Caco-2 (cell line): ENCODE data around the gene CDK18. TPM values are rescaled to one million over a fixed set of nuclear protein-coding genes. Genes with fewer than 3 reads are reported as not detected.

Experiments
- BruUV-seq: library from RNA; stranded (reverse); fragments of 400-500 nt; replicated peaks from 2 replicates; lab custom pipeline; 2021; lab: Mats Ljungman, UMichigan
- CTCF ChIA-PET: fragments of 300-600 bp; sonication (Branson Sonifier 250); formaldehyde crosslinking; loops from one replicate; lab custom pipeline; 2022; ENCODE audit warnings: antibody characterized with exemption; lab: Charles Lee
- POLR2A ChIA-PET: fragments of 300-600 bp; sonication (Branson Sonifier 250); formaldehyde crosslinking; loops from one replicate; lab custom pipeline; 2022; ENCODE audit warnings: antibody characterized with exemption; lab: Charles Lee
- DNase-seq, 2 experiments: peaks; one replicate each; pipeline versions ENCODE4 v3.0.0 to v3.0.0-alpha.2; 2020 to 2022
- H3K27me3 ChIP-seq: replicated peaks from 2 replicates; pipeline ENCODE4 v1.6.0; 2011; ENCODE audit warnings: low read length; ENCODE audit not compliant: control insufficient read depth, insufficient read depth
- H3K36me3 ChIP-seq: 2 replicates; pipeline ENCODE4 v1.5.1; 2011; ENCODE audit warnings: low read length; ENCODE audit not compliant: control insufficient read depth, insufficient read depth
- H3K4me1 ChIP-seq: fragments of 250-450 bp; sonication (Bioruptor Pico); 2 replicates; pipeline ENCODE4 v1.5.1; 2020; ENCODE audit warnings: mild to moderate bottlenecking
- H3K4me3 ChIP-seq: 2 replicates; pipeline ENCODE4 v1.5.1; 2011; ENCODE audit warnings: low read depth, mild to moderate bottlenecking, control low read depth, low read length
- H3K9me3 ChIP-seq: fragments of 250-450 bp; sonication (Bioruptor Pico); 2 replicates; pipeline ENCODE4 v1.5.1; 2020; ENCODE audit warnings: mild to moderate bottlenecking, moderate library complexity
- H3K27ac Mint-ChIP-seq: one replicate; pipeline ENCODE4 v1.8.0; 2022; ENCODE audit warnings: mixed read lengths; ENCODE audit not compliant: unreplicated experiment
- H3K27me3 Mint-ChIP-seq: one replicate; pipeline ENCODE4 v1.8.0; 2022; ENCODE audit warnings: mixed read lengths; ENCODE audit not compliant: insufficient read depth, unreplicated experiment
- H3K36me3 Mint-ChIP-seq: one replicate; pipeline ENCODE4 v1.8.0; 2022; ENCODE audit warnings: mild to moderate bottlenecking, mixed read lengths; ENCODE audit not compliant: insufficient read depth, unreplicated experiment
- H3K4me1 Mint-ChIP-seq: one replicate; pipeline ENCODE4 v1.8.0; 2022; ENCODE audit warnings: low read depth, mixed read lengths; ENCODE audit not compliant: unreplicated experiment
- H3K4me3 Mint-ChIP-seq: one replicate; pipeline ENCODE4 v1.8.0; 2022; ENCODE audit warnings: mild to moderate bottlenecking, moderate library complexity, mixed read lengths; ENCODE audit not compliant: unreplicated experiment
- H3K9me3 Mint-ChIP-seq: one replicate; pipeline ENCODE4 v1.8.0; 2022; ENCODE audit warnings: mixed read lengths; ENCODE audit not compliant: unreplicated experiment
- intact Hi-C: fragments of 100-400 bp; cut with micrococcal nuclease; formaldehyde crosslinking; loops from one replicate; pipeline ENCODE4 v1.10.0; 2022; ENCODE audit not compliant: unreplicated experiment
- total RNA-seq: library from RNA; stranded (reverse); gene quantifications from 2 replicates; pipeline ENCODE4 v1.2.3, GENCODE V29; 2022
- TF ChIP-seq, protein P1 (sequence below), 2 experiments: fragments of 200-600 bp in 1 of 2; IDR thresholded peaks; 1 replicate in 1 of 2; 2 replicates in 1 of 2; pipeline versions ENCODE4 v1.5.1 to v1.8.0; 2011 to 2022; ENCODE audit warnings: antibody characterized with exemption in 1 of 2, control low read depth in 1 of 2, inconsistent platforms in 1 of 2, low read depth in 1 of 2, low read length in 1 of 2, mild to moderate bottlenecking in 1 of 2, moderate library complexity in 1 of 2; ENCODE audit not compliant: insufficient read depth in 1 of 2, severe bottlenecking in 1 of 2, unreplicated experiment in 1 of 2

The CDK18 gene
- total RNA-seq, 1 experiment from 2014 or later: 17.0 TPM

DNA sequence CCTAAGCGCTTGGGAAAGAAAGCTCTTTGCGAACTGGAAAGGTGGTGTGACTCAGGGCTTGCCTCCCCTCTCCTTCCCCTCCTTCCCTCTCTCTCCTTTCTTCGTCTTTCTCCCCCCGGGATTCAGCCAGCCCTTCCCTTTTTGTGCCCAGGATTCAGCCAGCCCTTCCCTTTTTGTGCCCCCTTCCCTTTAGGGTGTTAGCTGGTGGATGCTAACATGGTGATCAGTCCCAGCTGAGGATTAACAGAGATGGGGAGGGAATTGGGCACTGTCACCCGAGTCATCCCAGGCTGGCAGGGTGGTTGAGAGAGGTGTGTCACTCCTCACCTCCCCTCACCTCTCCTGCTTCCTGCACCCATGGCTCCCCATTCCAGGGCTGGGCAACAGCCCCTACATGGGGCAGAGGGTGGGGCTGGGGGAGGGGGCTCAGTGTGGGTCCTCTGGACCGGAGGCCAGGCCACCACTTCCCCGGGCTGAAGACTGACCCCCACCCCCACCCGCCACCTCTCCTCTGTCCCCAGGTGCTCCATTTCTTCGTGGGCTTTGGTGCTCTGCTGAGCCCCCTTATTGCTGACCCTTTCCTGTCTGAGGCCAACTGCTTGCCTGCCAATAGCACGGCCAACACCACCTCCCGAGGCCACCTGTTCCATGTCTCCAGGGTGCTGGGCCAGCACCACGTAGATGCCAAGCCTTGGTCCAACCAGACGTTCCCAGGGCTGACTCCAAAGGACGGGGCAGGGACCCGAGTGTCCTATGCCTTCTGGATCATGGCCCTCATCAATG lies 75.9 kb downstream of the CDK18 start:
- H3K4me3 ChIP-seq: no peak overlapping the region
- H3K27me3 ChIP-seq: peaks cover 8% of the 10 kb centered on the region
- H3K9me3 Mint-ChIP-seq: no peaks in the 10 kb centered on the region
- no TSS peak for BruUV-seq
- intact Hi-C loops: no loop called here
- no peaks in the 10 kb centered on the region for H3K9me3 ChIP-seq
- peak in 1 of 2 experiments; percentile 29 for DNase-seq
- TF ChIP-seq, protein P1, sequence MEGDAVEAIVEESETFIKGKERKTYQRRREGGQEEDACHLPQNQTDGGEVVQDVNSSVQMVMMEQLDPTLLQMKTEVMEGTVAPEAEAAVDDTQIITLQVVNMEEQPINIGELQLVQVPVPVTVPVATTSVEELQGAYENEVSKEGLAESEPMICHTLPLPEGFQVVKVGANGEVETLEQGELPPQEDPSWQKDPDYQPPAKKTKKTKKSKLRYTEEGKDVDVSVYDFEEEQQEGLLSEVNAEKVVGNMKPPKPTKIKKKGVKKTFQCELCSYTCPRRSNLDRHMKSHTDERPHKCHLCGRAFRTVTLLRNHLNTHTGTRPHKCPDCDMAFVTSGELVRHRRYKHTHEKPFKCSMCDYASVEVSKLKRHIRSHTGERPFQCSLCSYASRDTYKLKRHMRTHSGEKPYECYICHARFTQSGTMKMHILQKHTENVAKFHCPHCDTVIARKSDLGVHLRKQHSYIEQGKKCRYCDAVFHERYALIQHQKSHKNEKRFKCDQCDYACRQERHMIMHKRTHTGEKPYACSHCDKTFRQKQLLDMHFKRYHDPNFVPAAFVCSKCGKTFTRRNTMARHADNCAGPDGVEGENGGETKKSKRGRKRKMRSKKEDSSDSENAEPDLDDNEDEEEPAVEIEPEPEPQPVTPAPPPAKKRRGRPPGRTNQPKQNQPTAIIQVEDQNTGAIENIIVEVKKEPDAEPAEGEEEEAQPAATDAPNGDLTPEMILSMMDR (IDR thresholded peaks at IDR 0.05; ENCODE audit: insufficient read depth in 1 of 2, low read depth in 1 of 2, low read length in 1 of 2, severe bottlenecking in 1 of 2, unreplicated experiment in 1 of 2): no peak
- no peaks in the 10 kb centered on the region for H3K36me3 Mint-ChIP-seq
- H3K4me1 Mint-ChIP-seq: no peaks in the 10 kb centered on the region
- POLR2A ChIA-PET: no interaction called here
- CTCF ChIA-PET: interaction anchor here (1.7 kb wide), 1 partner anchor 15 kb away, joined by 5 read pairs; no protein-coding TSS in a partner anchor
- H3K27me3 Mint-ChIP-seq: peaks cover 17% of the 10 kb centered on the region
- no peaks in the 10 kb centered on the region for H3K4me1 ChIP-seq
- H3K27ac Mint-ChIP-seq: no peak overlapping the region
- H3K36me3 ChIP-seq: no peaks in the 10 kb centered on the region
- no peak overlapping the region for H3K4me3 Mint-ChIP-seq

DNA sequence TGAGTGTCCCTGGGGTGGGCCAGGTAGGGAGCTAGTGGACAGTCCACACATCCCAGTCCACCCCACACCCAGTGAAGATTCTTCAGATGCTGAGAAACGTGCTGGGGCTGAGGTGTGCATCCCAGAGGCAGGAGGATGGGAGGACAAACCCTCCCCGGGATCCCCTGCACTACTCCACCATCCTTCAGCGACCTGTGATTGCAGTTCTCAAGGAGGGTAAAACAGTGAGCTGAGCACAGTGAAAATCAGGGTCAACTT lies 76.4 kb downstream of the CDK18 start:
- DNase-seq: no peak
- CTCF ChIA-PET: no interaction called here

GRCh38 chr1:205581321-205581980 lies 77.0 kb downstream of the CDK18 start:
- Mint-ChIP-seq H3K4me1 (no peaks in the 10 kb centered on the region), H3K9me3 (no peaks in the 10 kb centered on the region), H3K4me3 (no peak overlapping the region), H3K27ac (no peak overlapping the region), H3K36me3 (no peaks in the 10 kb centered on the region), H3K27me3 (peaks cover 17% of the 10 kb centered on the region)
- DNase-seq: peak in 1 of 2 experiments; percentile 21
- BruUV-seq: no TSS peak
- H3K36me3 ChIP-seq: no peaks in the 10 kb centered on the region
- ChIA-PET CTCF (no interaction called here), POLR2A (no interaction called here)
- peaks cover 8% of the 10 kb centered on the region for H3K27me3 ChIP-seq
- TF ChIP-seq, protein P1 (IDR thresholded peaks at IDR 0.05; ENCODE audit: insufficient read depth in 1 of 2, low read depth in 1 of 2, low read length in 1 of 2, severe bottlenecking in 1 of 2, unreplicated experiment in 1 of 2): no peak
- H3K9me3 ChIP-seq: no peaks in the 10 kb centered on the region
- intact Hi-C loops: no loop called here
- H3K4me3 ChIP-seq: no peak overlapping the region
- no peaks in the 10 kb centered on the region for H3K4me1 ChIP-seq

More for the DNA sequence above, 76.4 kb downstream of the CDK18 start:
- no peaks in the 10 kb centered on the region for H3K36me3 Mint-ChIP-seq
- H3K4me1 ChIP-seq: no peaks in the 10 kb centered on the region
- H3K4me3 Mint-ChIP-seq: no peak overlapping the region
- H3K9me3 Mint-ChIP-seq: no peaks in the 10 kb centered on the region
- no TSS peak for BruUV-seq
- no peaks in the 10 kb centered on the region for H3K9me3 ChIP-seq
- no peak overlapping the region for H3K27ac Mint-ChIP-seq
- H3K27me3 ChIP-seq: peaks cover 8% of the 10 kb centered on the region
- intact Hi-C loops: no loop called here
- peaks cover 17% of the 10 kb centered on the region for H3K27me3 Mint-ChIP-seq
- H3K4me1 Mint-ChIP-seq: no peaks in the 10 kb centered on the region
- TF ChIP-seq, protein P1 (IDR thresholded peaks at IDR 0.05; ENCODE audit: insufficient read depth in 1 of 2, low read depth in 1 of 2, low read length in 1 of 2, severe bottlenecking in 1 of 2, unreplicated experiment in 1 of 2): no peak
- H3K4me3 ChIP-seq: no peak overlapping the region
- POLR2A ChIA-PET: no interaction called here
- H3K36me3 ChIP-seq: no peaks in the 10 kb centered on the region
